HepG2 (cell line): ENCODE results near the gene SAMD14. TPM values are rescaled to one million over a fixed set of nuclear protein-coding genes. Genes with fewer than 3 reads are reported as not detected.

ENCODE experiments used
- IRF9 ChIP-seq: sonication (generic); formaldehyde crosslinking; IDR thresholded peaks from 2 replicates; pipeline ENCODE4 v1.8.0; 2022; ENCODE audit warnings: missing genetic modification reagents, mild to moderate bottlenecking, borderline replicate concordance
- MAX ChIP-seq: IDR thresholded peaks from 2 replicates; pipeline ENCODE4 v1.6.1; 2012; ENCODE audit warnings: inconsistent platforms
- NPAS2 ChIP-seq: sonication (generic); formaldehyde crosslinking; IDR thresholded peaks from 2 replicates; pipeline ENCODE4 v1.8.0; 2022; ENCODE audit warnings: mild to moderate bottlenecking, missing genetic modification reagents, borderline replicate concordance
- NR2F6 ChIP-seq, 2 experiments: IDR thresholded peaks; 2 replicates each; pipeline ENCODE4 v1.6.1; 2016; ENCODE audit warnings: antibody characterized with exemption in 1 of 2, mild to moderate bottlenecking in 1 of 2
- ONECUT2 ChIP-seq: sonication (generic); formaldehyde crosslinking; IDR thresholded peaks from 2 replicates; pipeline ENCODE4 v1.4.0; 2020; ENCODE audit warnings: missing genetic modification reagents
- PITX1 ChIP-seq: sonication (generic); formaldehyde crosslinking; IDR thresholded peaks from 2 replicates; pipeline ENCODE4 v1.5.1; 2020; ENCODE audit warnings: mild to moderate bottlenecking, missing genetic modification reagents
- POLR2A ChIP-seq, 2 experiments: IDR thresholded peaks; 2 replicates each; pipeline ENCODE4 v1.6.1; 2011; ENCODE audit warnings: low read depth in 2 of 2, low read length in 2 of 2, mild to moderate bottlenecking in 1 of 2, moderate library complexity in 1 of 2; ENCODE audit not compliant: insufficient read depth in 1 of 2
- SAP130 ChIP-seq: IDR thresholded peaks from 2 replicates; pipeline ENCODE4 v1.6.1; 2016; ENCODE audit warnings: low read depth
- SIN3A ChIP-seq: IDR thresholded peaks from 2 replicates; pipeline ENCODE4 v1.6.1; 2011; ENCODE audit warnings: low read depth, mild to moderate bottlenecking, control low read depth, low read length, borderline replicate concordance
- STAG1 ChIP-seq: sonication (generic); formaldehyde crosslinking; IDR thresholded peaks from 2 replicates; pipeline ENCODE4 v1.4.0; 2020; ENCODE audit warnings: missing genetic modification reagents
- THAP8 ChIP-seq: sonication (generic); formaldehyde crosslinking; IDR thresholded peaks from 2 replicates; pipeline ENCODE4 v1.5.1; 2020; ENCODE audit warnings: missing genetic modification reagents, mild to moderate bottlenecking, borderline replicate concordance
- UBTF ChIP-seq: sonication (generic); formaldehyde crosslinking; IDR thresholded peaks from 2 replicates; pipeline ENCODE4 v1.4.0; 2020; ENCODE audit warnings: mild to moderate bottlenecking, missing genetic modification reagents
- ZBTB20 ChIP-seq: sonication (generic); formaldehyde crosslinking; IDR thresholded peaks from 2 replicates; pipeline ENCODE4 v1.8.1; 2023; ENCODE audit warnings: missing genetic modification reagents, low read depth, mild to moderate bottlenecking, borderline replicate concordance
- ZC3H13 ChIP-seq: sonication (generic); formaldehyde crosslinking; IDR thresholded peaks from 2 replicates; pipeline ENCODE4 v1.8.1; 2023; ENCODE audit warnings: mild to moderate bottlenecking, missing genetic modification reagents, moderate library complexity
- ZEB1 ChIP-seq: IDR thresholded peaks from 2 replicates; pipeline ENCODE4 v1.6.1; 2012; ENCODE audit warnings: mild to moderate bottlenecking, low read depth, inconsistent platforms; ENCODE audit not compliant: insufficient replicate concordance
- ZNF234 ChIP-seq: sonication (generic); formaldehyde crosslinking; conservative IDR thresholded peaks from 2 replicates; pipeline ENCODE4 v1.5.1; 2020; ENCODE audit warnings: mild to moderate bottlenecking, missing genetic modification reagents
- ZNF280B ChIP-seq: sonication (generic); formaldehyde crosslinking; IDR thresholded peaks from 2 replicates; pipeline ENCODE4 v1.5.0; 2020; ENCODE audit warnings: missing genetic modification reagents, mild to moderate bottlenecking, borderline replicate concordance
- ZNF607 ChIP-seq: sonication (generic); formaldehyde crosslinking; IDR thresholded peaks from 2 replicates; pipeline ENCODE4 v1.5.1; 2020; ENCODE audit warnings: missing genetic modification reagents, mild to moderate bottlenecking, borderline replicate concordance
- ZNF747 ChIP-seq: sonication (generic); formaldehyde crosslinking; IDR thresholded peaks from 2 replicates; pipeline ENCODE4 v1.8.1; 2023; ENCODE audit warnings: missing genetic modification reagents, mild to moderate bottlenecking, borderline replicate concordance
- ZNF878 ChIP-seq: sonication (generic); formaldehyde crosslinking; IDR thresholded peaks from 2 replicates; pipeline ENCODE4 v1.8.1; 2023; ENCODE audit warnings: mild to moderate bottlenecking, missing genetic modification reagents, moderate library complexity
- ZNF891 ChIP-seq: sonication (generic); formaldehyde crosslinking; IDR thresholded peaks from 2 replicates; pipeline ENCODE4 v1.5.0; 2020; ENCODE audit warnings: mild to moderate bottlenecking, missing genetic modification reagents
- polyA plus RNA-seq, 8 experiments: library from polyadenylated mRNA; depleted of rRNA in 3 of 8; stranded (reverse) in 7 of 8; unstranded in 1 of 8; fragments of >200 nt; fragmentation: Illumina TruSeq in 4 of 8; extraction: Trizol in 4 of 8; gene quantifications; 2 replicates each; pipeline versions ENCODE4 v1.2.1 to v1.2.3, GENCODE V29; 2011 to 2016; ENCODE audit warnings: low read depth in 4 of 8, missing spikeins in 1 of 8, mixed read lengths in 1 of 8; ENCODE audit not compliant: insufficient read depth in 1 of 8
- total RNA-seq, 5 experiments: library from RNA; depleted of rRNA; stranded (reverse); fragments of >200 nt; fragmentation: Illumina TruSeq; extraction: Trizol; gene quantifications; 2 replicates each; pipeline ENCODE4 v1.2.3, GENCODE V29; 2016; ENCODE audit warnings: low read depth in 1 of 5

SAMD14 gene
- total and polyA plus RNA-seq, 2 of the 13 experiments (the other 11 are each of a cell fraction or from before 2014, with no cell fraction given) = 0.07 to 0.22 TPM

GRCh38 chr17:50148226-50149090, 18.5 kb upstream of the SAMD14 start (continued):
- TF ChIP-seq IRF9 (CRISPR knock-in tag) (0 out of 2 replicates have a peak, but pooled peaks have one; percentile 6), ZNF891 (CRISPR knock-in tag) (0 out of 2 replicates have a peak, but pooled peaks have one; percentile 10), SAP130 (CRISPR knock-in tag) (peak; percentile 90), ZEB1 (peak; percentile 63), NR2F6 (IDR thresholded peaks at IDR 0.05) (no peak), NR2F6 (CRISPR knock-in tag; IDR thresholded peaks at IDR 0.05) (0 out of 2 replicates have a peak, but pooled peaks have one; percentile 14), UBTF (CRISPR knock-in tag) (peak; percentile 55; the same call in 1 of the 2 replicates), ZNF607 (CRISPR knock-in tag) (0 out of 2 replicates have a peak, but pooled peaks have one; percentile 15), STAG1 (0 out of 2 replicates have a peak, but pooled peaks have one; percentile 24), NPAS2 (CRISPR knock-in tag) (no peak), POLR2A (IDR thresholded peaks at IDR 0.05; ENCODE audit: insufficient read depth in 1 of 2, low read depth in 2 of 2, low read length in 2 of 2) (peak in 1 of 2 experiments; percentile 15; a peak in 1 of 4 replicates), ZBTB20 (CRISPR knock-in tag) (no peak), PITX1 (CRISPR knock-in tag) (peak; percentile 12; the same call in 1 of the 2 replicates), ZNF747 (CRISPR knock-in tag) (0 out of 2 replicates have a peak, but pooled peaks have one; percentile 21), MAX (peak; percentile 24; the same call in 1 of the 2 replicates), ZNF878 (0 out of 2 replicates have a peak, but pooled peaks have one; percentile 36), ONECUT2 (CRISPR knock-in tag) (no peak), ZNF280B (CRISPR knock-in tag) (peak; percentile 70; the same call in 1 of the 2 replicates), ZNF234 (no peak), THAP8 (0 out of 2 replicates have a peak, but pooled peaks have one; percentile 63), ZC3H13 (CRISPR knock-in tag) (peak; percentile 67; the same call in 1 of the 2 replicates), SIN3A (peak; percentile 81; the same call in 1 of the 2 replicates)
